ENCODE measurements around the gene BEND5. TPM values are rescaled to one million over a fixed set of nuclear protein-coding genes. Genes with fewer than 3 reads are reported as not detected.
A peak's percentile ranks its signal among the peaks of the same experiment; 100 is the strongest.

The BEND5 gene
- total and polyA plus RNA-seq, 2 of the 8 experiments (the other 6 are each of a cell fraction or from before 2014, with no cell fraction given): 3.8 to 7.5 TPM

- Histone ChIP-seq H3K4ac (replicated peaks; ENCODE audit: insufficient read length, low read depth, low read length) (no peak overlapping the region), H3K27ac (ENCODE audit: low read depth, low read length) (no peak overlapping the region), H2BK12ac (ENCODE audit: low read depth, low read length) (peak overlapping the region; percentile 62; the same call in 1 of the 2 replicates), H2AK5ac (ENCODE audit: low read depth, low read length) (no peak overlapping the region), H3K56ac (replicated peaks; ENCODE audit: insufficient read length, low read depth, low read length) (no peak overlapping the region), H2BK15ac (ENCODE audit: low read length) (no peak overlapping the region), H3K4me3 (ENCODE audit: extremely low read depth in 1 of 4, insufficient read depth in 2 of 4, low read depth in 3 of 4, low read length in 4 of 4) (no peak overlapping the region), H2BK5ac (ENCODE audit: low read depth, low read length) (no peak overlapping the region), H4K5ac (ENCODE audit: insufficient read length, low read depth, low read length) (no peak overlapping the region), H3K36me3 (ENCODE audit: control insufficient read depth in 2 of 4, insufficient read depth in 4 of 4, low read length in 3 of 4) (no peaks in the 10 kb centered on the region), H3K4me2 (ENCODE audit: insufficient read depth in 1 of 2, low read depth in 2 of 2, low read length in 2 of 2) (no peak overlapping the region), H3K18ac (ENCODE audit: extremely low read depth, low read length) (no peak overlapping the region), H4K20me1 (replicated peaks in 1 of 2; ENCODE audit: control insufficient read depth in 1 of 2, insufficient read depth in 2 of 2, low read length in 2 of 2) (no peaks in the 10 kb centered on the region), H4K8ac (ENCODE audit: extremely low read depth, insufficient read depth, low read length) (no peak overlapping the region), H2BK20ac (ENCODE audit: low read length) (no peak overlapping the region), H3K79me1 (ENCODE audit: low read depth, low read length) (no peaks in the 10 kb centered on the region), H3K9ac (replicated peaks in 1 of 4; ENCODE audit: extremely low read depth in 1 of 4, low read depth in 3 of 4, low read length in 3 of 4) (no peak overlapping the region), H3K23me2 (ENCODE audit: low read depth, low read length) (no peaks in the 10 kb centered on the region), H2AFZ (ENCODE audit: low read length) (no peak overlapping the region), H3K23ac (ENCODE audit: insufficient read length) (no peak overlapping the region), H4K91ac (replicated peaks; ENCODE audit: insufficient read length, low read length) (no peak overlapping the region), H3K27me3 (replicated peaks in 1 of 4; ENCODE audit: control insufficient read depth in 3 of 4, extremely low read depth in 1 of 4, insufficient read depth in 3 of 4, low read length in 3 of 4) (peaks cover 0 to 2% (median 0%) of the 10 kb centered on the region in 4 experiments; a peak in 1 of 7 replicates), H3K14ac (ENCODE audit: insufficient read length) (no peak overlapping the region), H3K9me3 (ENCODE audit: insufficient read depth in 2 of 2, low read depth in 1 of 2, low read length in 1 of 2) (no peaks in the 10 kb centered on the region), H3K79me2 (ENCODE audit: control insufficient read depth in 1 of 2, insufficient read depth in 2 of 2, low read length in 2 of 2) (no peaks in the 10 kb centered on the region), H2BK120ac (replicated peaks; ENCODE audit: low read depth, low read length) (no peak overlapping the region), H3K4me1 (replicated peaks in 1 of 4; ENCODE audit: control insufficient read depth in 3 of 4, insufficient read depth in 4 of 4, low read length in 3 of 4) (peaks cover 0 to 5% (median 2%) of the 10 kb centered on the region in 4 experiments; a peak in 3 of 7 replicates)
- ChIA-PET POLR2A (ENCODE audit: partially characterized antibody) (interaction anchor here (0.7 kb wide), 1 partner anchor 23 kb away, joined by 3 read pairs; no protein-coding TSS in a partner anchor), CTCF (ENCODE audit: partially characterized antibody) (interaction anchor here (0.5 to 12.3 kb wide), 22 partner anchors 8 to 382 kb away, joined by 3 to 225 read pairs (median 4); no protein-coding TSS in a partner anchor)
- DNase-seq (ENCODE audit: low read depth in 1 of 2, low spot score in 2 of 2) (no peak), FAIRE-seq (no peak)
- TF ChIP-seq ZNF274 (IDR thresholded peaks at IDR 0.05; ENCODE audit: borderline replicate concordance, extremely low read depth, low read length) (no peak), POU5F1 (IDR thresholded peaks at IDR 0.05; ENCODE audit: low read depth, low read length) (no peak), HDAC6 (IDR thresholded peaks at IDR 0.05; ENCODE audit: low read depth, low read length) (no peak), JUND (IDR thresholded peaks at IDR 0.05; ENCODE audit: low read length) (no peak), FOSL1 (IDR thresholded peaks at IDR 0.05; ENCODE audit: insufficient read depth, low read depth, low read length) (no peak), CHD1 (IDR thresholded peaks at IDR 0.05; ENCODE audit: low read depth, low read length) (no peak)
- WGBS, 2 experiments (ENCODE audit: extremely low coverage in 1 of 2, insufficient coverage in 1 of 2, insufficient read length in 1 of 2, insufficient replicate concordance in 2 of 2, low coverage in 1 of 2, low lambda C conversion rate in 2 of 2, missing lambda C conversion rate in 1 of 2): 94% methylated on average over 6 of the region's 6 CpGs; no CpG with 5 or more reads in 1 of the 2 experiments
Measured at GRCh38 chr1:48679859-48680258, 96.8 kb downstream of the BEND5 start.

Measured in H1 (cell line).